A549 (cell line): ENCODE data around the gene MFSD8. TPM values are rescaled to one million over a fixed set of nuclear protein-coding genes. Genes with fewer than 3 reads are reported as not detected.

Experiments used
- ATAC-seq, 2 experiments: fragments of 200-7000 bp in 1 of 2; fragments of >200 bp in 1 of 2; cut with Nextera tagmentation in 1 of 2; cut with Tn5 transposase in 1 of 2; 3 replicates each; pipeline versions ENCODE4 v1.8.0 to v1.9.1; 2018 to 2020; ENCODE audit warnings: mild to moderate bottlenecking in 1 of 2, moderate library complexity in 1 of 2
- CTCF ChIA-PET: fragments of 300-600 bp; sonication (Branson Sonifier 250); formaldehyde crosslinking; extraction: SDS; loops from one replicate; lab custom pipeline; 2021; ENCODE audit warnings: antibody characterized with exemption, inconsistent platforms; lab: Yijun Ruan, JAX
- POLR2A ChIA-PET: fragments of 350-600 bp; formaldehyde crosslinking; extraction: SDS; loops from one replicate; lab custom pipeline; 2021; ENCODE audit warnings: antibody characterized with exemption, inconsistent platforms; lab: Yijun Ruan, JAX
- DNase-seq, 2 experiments: peaks; one replicate each; pipeline versions ENCODE4 v3.0.0 to v3.0.0-alpha.2; 2011 to 2016; ENCODE audit warnings: low read depth in 1 of 2, low spot score in 1 of 2
- FAIRE-seq: peaks from 2 replicates; lab custom pipeline; 2011; peaks lifted over from hg19 to GRCh38; lab: Jason Lieb, UNC
- H3K27ac ChIP-seq, 2 experiments: fragments of >200 bp; sonication (Bioruptor Twin); formaldehyde crosslinking; 3 replicates each; pipeline ENCODE4 v1.5.1; 2016 to 2017
- H3K4me1 ChIP-seq: fragments of >200 bp; sonication (Bioruptor Twin); formaldehyde crosslinking; 3 replicates; pipeline ENCODE4 v1.6.1; 2016
- H3K4me2 ChIP-seq: fragments of >200 bp; sonication (Bioruptor Twin); formaldehyde crosslinking; 3 replicates; pipeline ENCODE4 v1.6.1; 2016
- H3K4me3 ChIP-seq: fragments of >200 bp; sonication (Bioruptor Twin); formaldehyde crosslinking; 3 replicates; pipeline ENCODE4 v1.5.1; 2016
- H3K9me3 ChIP-seq: fragments of >200 bp; sonication (Bioruptor Twin); formaldehyde crosslinking; 3 replicates; pipeline ENCODE4 v1.6.1; 2016
- CBX2 ChIP-seq: fragments of 200-600 bp; sonication (generic); IDR thresholded peaks from 2 replicates; pipeline ENCODE4 v1.6.1; 2016; ENCODE audit warnings: low read depth, mild to moderate bottlenecking, borderline replicate concordance
- CHD2 ChIP-seq: fragments of 150-350 bp; IDR thresholded peaks from 2 replicates; pipeline ENCODE4 v1.6.1; 2014; ENCODE audit warnings: low read length; ENCODE audit not compliant: partially characterized antibody
- CHD4 ChIP-seq: fragments of 200-600 bp; sonication (generic); IDR thresholded peaks from 2 replicates; pipeline ENCODE4 v1.6.1; 2016; ENCODE audit warnings: antibody characterized with exemption, mild to moderate bottlenecking, borderline replicate concordance
- EHF ChIP-seq: fragments of 250-450 bp; sonication (Bioruptor Pico); IDR thresholded peaks from 2 replicates; pipeline ENCODE4 v1.5.0; 2020; ENCODE audit warnings: mild to moderate bottlenecking
- EHMT2 ChIP-seq: fragments of 200-600 bp; sonication (generic); IDR thresholded peaks from 2 replicates; pipeline ENCODE4 v1.6.1; 2016; ENCODE audit warnings: antibody characterized with exemption, low read depth, mild to moderate bottlenecking, moderate library complexity
- EP300 ChIP-seq, 2 experiments: fragments of >200 bp; sonication (Bioruptor Twin); formaldehyde crosslinking; IDR thresholded peaks; 2 replicates in 1 of 2; 3 replicates in 1 of 2; pipeline ENCODE4 v1.6.1; 2016 to 2017
- ESRRA ChIP-seq: fragments of 150-350 bp; IDR thresholded peaks from 2 replicates; pipeline ENCODE4 v1.6.1; 2014; ENCODE audit warnings: mild to moderate bottlenecking, low read length, borderline replicate concordance
- HOXA7 ChIP-seq: fragments of 250-450 bp; sonication (Bioruptor Pico); IDR thresholded peaks from 2 replicates; pipeline ENCODE4 v1.5.0; 2020; ENCODE audit warnings: mild to moderate bottlenecking, moderate library complexity
- HOXB5 ChIP-seq: fragments of 250-450 bp; sonication (Bioruptor Pico); IDR thresholded peaks from 2 replicates; pipeline ENCODE4 v1.5.0; 2020; ENCODE audit warnings: mild to moderate bottlenecking, moderate library complexity
- JUN ChIP-seq, 2 experiments: fragments of >200 bp; sonication (Bioruptor Twin); formaldehyde crosslinking; IDR thresholded peaks; 2 replicates in 1 of 2; 3 replicates in 1 of 2; pipeline ENCODE4 v1.6.1; 2016 to 2017
- KDM5A ChIP-seq: fragments of 200-600 bp; sonication (generic); IDR thresholded peaks from 2 replicates; pipeline ENCODE4 v1.6.1; 2016; ENCODE audit warnings: antibody characterized with exemption, mild to moderate bottlenecking
- PHF8 ChIP-seq: fragments of 200-600 bp; sonication (generic); IDR thresholded peaks from 2 replicates; pipeline ENCODE4 v1.6.1; 2016; ENCODE audit warnings: low read depth, mild to moderate bottlenecking, antibody characterized with exemption, moderate library complexity, borderline replicate concordance
- RARB ChIP-seq: fragments of 250-450 bp; sonication (Bioruptor Pico); IDR thresholded peaks from 2 replicates; pipeline ENCODE4 v1.8.0; 2021; ENCODE audit warnings: mild to moderate bottlenecking, moderate library complexity
- RFX5 ChIP-seq: fragments of 450-650 bp; IDR thresholded peaks from 2 replicates; pipeline ENCODE4 v1.7.1; 2014; ENCODE audit warnings: antibody characterized with exemption, mild to moderate bottlenecking, moderate library complexity
- SMC3 ChIP-seq: fragments of >200 bp; sonication (Bioruptor Twin); formaldehyde crosslinking; IDR thresholded peaks from 3 replicates; pipeline ENCODE4 v1.6.1; 2018; ENCODE audit warnings: inconsistent platforms
- SREBF2 ChIP-seq: fragments of 450-650 bp; IDR thresholded peaks from 2 replicates; pipeline ENCODE4 v1.6.1; 2014; ENCODE audit warnings: mild to moderate bottlenecking, moderate library complexity
- TFCP2L1 ChIP-seq: fragments of 250-450 bp; sonication (Bioruptor Pico); IDR thresholded peaks from 2 replicates; pipeline ENCODE4 v1.5.0; 2021; ENCODE audit warnings: mild to moderate bottlenecking
- WGBS: methylation state at CpG from one replicate; pipeline ENCODE4 v1.1.6; 2017; ENCODE audit errors: missing lambda C conversion rate; 5-methylcytosine and 5-hydroxymethylcytosine counted together
- polyA plus RNA-seq, 4 experiments: library from polyadenylated mRNA; depleted of rRNA in 3 of 4; stranded (reverse); fragments of >200 nt; fragmentation: RNase III in 1 of 4; extraction: RNeasy Plus Mini Kit Qiagen cat#74134 plus additional on column Dnase treatment in 1 of 4; gene quantifications; 2 replicates in 3 of 4; 3 replicates in 1 of 4; pipeline ENCODE4 v1.2.3, GENCODE V29; 2011 to 2017
- TF ChIP-seq, protein P1 (sequence below): fragments of 450-650 bp; IDR thresholded peaks from 2 replicates; pipeline ENCODE4 v1.6.1; 2014; ENCODE audit warnings: antibody characterized with exemption
- TF ChIP-seq, protein P2 (sequence below): fragments of >200 bp; sonication (Bioruptor Twin); formaldehyde crosslinking; IDR thresholded peaks from 2 replicates; pipeline ENCODE4 v1.6.1; 2016
- TF ChIP-seq, protein P3 (sequence below): fragments of >200 bp; sonication (Bioruptor Twin); formaldehyde crosslinking; IDR thresholded peaks from 3 replicates; pipeline ENCODE4 v1.6.1; 2016

MFSD8 gene
- polyA plus RNA-seq, 2 of the 4 experiments (the other 2 are of a cell fraction): 10.1 to 22.3 TPM

DNA sequence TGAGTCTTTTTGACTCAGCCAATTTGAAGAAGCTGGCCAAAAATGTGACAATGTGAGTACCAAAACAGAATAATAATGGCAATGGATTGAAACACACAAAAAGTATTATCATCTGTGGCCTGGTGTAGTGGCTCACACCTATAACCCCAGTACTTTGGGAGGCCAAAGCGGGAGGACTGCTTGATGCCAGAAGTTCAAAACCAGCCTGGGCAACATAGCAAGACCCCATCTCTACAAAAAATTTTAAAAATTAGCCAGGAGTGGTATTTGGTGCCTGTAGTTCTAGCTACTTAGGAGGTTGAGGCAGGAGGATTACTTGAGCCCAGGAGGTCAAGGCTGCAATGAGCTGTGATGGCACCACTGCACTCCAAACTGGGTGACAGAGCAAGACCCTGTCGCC lies 42.7 kb downstream of the MFSD8 start:
- POLR2A ChIA-PET: no interaction called here
- DNase-seq (no peak), FAIRE-seq (no peak), ATAC-seq (no peak)
- Histone ChIP-seq H3K4me2 (no peak overlapping the region), H3K4me3 (no peak overlapping the region), H3K27ac (no peak overlapping the region), H3K4me1 (no peaks in the 10 kb centered on the region), H3K9me3 (no peaks in the 10 kb centered on the region)
- CTCF ChIA-PET: no interaction called here
- 94% methylated on average over 2 of the region's 2 CpGs for WGBS
- TF ChIP-seq ESRRA (no peak), CHD4 (no peak)

DNA sequence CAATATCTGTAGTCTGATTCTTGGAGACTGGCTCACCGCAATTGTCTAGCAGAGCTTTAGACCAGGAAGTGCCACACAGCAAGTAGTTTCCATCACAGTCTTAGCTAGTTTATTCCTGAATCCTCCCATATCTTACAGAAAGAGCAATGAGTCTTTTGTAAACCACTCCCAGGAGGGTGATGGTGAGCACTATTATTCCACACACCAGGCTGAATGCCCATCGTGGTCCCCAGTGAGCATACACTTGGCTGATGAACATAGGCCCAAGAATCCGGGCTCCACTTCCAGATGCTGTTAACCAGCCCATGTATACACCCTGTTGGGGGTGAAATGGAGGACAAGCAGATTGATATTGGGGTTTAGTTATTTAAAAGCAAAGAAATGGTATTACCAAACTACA lies 44.5 kb downstream of the MFSD8 start:
- FAIRE-seq (no peak), ATAC-seq (no peak), DNase-seq (no peak)
- no peak overlapping the region for H3K27ac ChIP-seq
- no peak overlapping the region for H3K4me3 ChIP-seq
- CTCF ChIA-PET: no interaction called here
- TF ChIP-seq CBX2: no peak
- TF ChIP-seq ESRRA: no peak
- H3K4me2 ChIP-seq: no peak overlapping the region
- H3K9me3 ChIP-seq: no peaks in the 10 kb centered on the region
- POLR2A ChIA-PET: no interaction called here
- 93% methylated on average over 3 of the region's 3 CpGs for WGBS
- no peaks in the 10 kb centered on the region for H3K4me1 ChIP-seq

DNA sequence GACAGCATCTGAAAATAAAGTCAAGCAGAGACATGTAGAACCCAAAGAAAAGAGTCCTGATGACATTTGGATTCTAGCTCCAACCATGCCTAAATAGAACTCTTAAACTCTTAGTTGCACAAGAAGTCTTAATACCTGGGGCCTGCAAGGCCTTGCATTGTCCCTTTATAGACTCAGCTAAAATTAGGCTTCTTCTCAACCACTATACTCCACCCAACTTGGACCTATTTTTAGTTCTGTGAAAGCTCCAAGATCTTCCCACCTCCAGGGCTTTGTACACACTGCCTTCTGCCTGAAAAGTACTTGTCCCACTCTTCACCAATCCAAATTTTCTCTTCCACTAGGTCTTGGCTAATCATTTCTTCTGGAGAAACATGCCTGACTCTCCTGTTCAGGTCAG lies 47.8 kb downstream of the MFSD8 start:
- Histone ChIP-seq H3K4me3 (no peak overlapping the region), H3K4me2 (no peak overlapping the region), H3K27ac (no peak overlapping the region), H3K9me3 (no peaks in the 10 kb centered on the region), H3K4me1 (no peaks in the 10 kb centered on the region)
- CTCF ChIA-PET: interaction anchor here (1.2 kb wide), 1 partner anchor 48 kb away, joined by 3 read pairs; the partner anchor contains the start of genes ABHD18 and MFSD8
- POLR2A ChIA-PET: no interaction called here
- ATAC-seq (no peak), FAIRE-seq (no peak), DNase-seq (no peak)
- TF ChIP-seq SMC3: no peak
- no peak for TF ChIP-seq PHF8
- TF ChIP-seq EHMT2: no peak
- TF ChIP-seq, protein P1, sequence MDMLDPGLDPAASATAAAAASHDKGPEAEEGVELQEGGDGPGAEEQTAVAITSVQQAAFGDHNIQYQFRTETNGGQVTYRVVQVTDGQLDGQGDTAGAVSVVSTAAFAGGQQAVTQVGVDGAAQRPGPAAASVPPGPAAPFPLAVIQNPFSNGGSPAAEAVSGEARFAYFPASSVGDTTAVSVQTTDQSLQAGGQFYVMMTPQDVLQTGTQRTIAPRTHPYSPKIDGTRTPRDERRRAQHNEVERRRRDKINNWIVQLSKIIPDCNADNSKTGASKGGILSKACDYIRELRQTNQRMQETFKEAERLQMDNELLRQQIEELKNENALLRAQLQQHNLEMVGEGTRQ: no peak
- no peak for TF ChIP-seq HOXB5

DNA sequence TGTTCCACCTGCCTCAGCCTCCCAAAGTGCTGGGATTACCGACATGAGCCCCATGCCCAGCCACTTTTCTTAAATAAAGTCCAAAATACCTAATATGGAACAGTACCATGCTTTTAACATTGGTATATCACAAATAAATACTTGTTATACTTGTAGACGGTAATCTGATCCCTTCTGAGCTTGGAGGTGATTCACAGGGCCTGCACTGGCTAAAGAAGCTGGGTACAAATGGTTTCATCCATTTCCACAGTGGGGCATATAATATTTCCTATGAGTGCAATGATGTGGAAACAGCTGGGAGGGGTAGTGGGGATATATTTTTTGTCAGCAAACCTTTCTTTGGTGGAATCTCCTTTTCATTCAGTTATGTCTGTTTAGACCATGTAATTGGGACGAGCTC lies 48.5 kb downstream of the MFSD8 start:
- WGBS: 86% methylated on average over 3 of the region's 3 CpGs
- ChIA-PET POLR2A (no interaction called here), CTCF (no interaction called here)
- Histone ChIP-seq H3K4me2 (no peak overlapping the region), H3K4me1 (no peaks in the 10 kb centered on the region), H3K4me3 (no peak overlapping the region), H3K9me3 (no peaks in the 10 kb centered on the region), H3K27ac (no peak overlapping the region)
- TF ChIP-seq TFCP2L1 (no peak), JUN (IDR thresholded peaks at IDR 0.05) (no peak), RARB (CRISPR knock-in tag) (no peak), EP300 (IDR thresholded peaks at IDR 0.05) (no peak), KDM5A (no peak), PHF8 (no peak), RFX5 (no peak), EHF (CRISPR knock-in tag) (no peak), CHD2 (no peak), CHD4 (no peak), HOXA7 (no peak), SREBF2 (no peak)
- TF ChIP-seq, protein P2, sequence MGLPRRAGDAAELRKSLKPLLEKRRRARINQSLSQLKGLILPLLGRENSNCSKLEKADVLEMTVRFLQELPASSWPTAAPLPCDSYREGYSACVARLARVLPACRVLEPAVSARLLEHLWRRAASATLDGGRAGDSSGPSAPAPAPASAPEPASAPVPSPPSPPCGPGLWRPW: no peak
- TF ChIP-seq, protein P3, sequence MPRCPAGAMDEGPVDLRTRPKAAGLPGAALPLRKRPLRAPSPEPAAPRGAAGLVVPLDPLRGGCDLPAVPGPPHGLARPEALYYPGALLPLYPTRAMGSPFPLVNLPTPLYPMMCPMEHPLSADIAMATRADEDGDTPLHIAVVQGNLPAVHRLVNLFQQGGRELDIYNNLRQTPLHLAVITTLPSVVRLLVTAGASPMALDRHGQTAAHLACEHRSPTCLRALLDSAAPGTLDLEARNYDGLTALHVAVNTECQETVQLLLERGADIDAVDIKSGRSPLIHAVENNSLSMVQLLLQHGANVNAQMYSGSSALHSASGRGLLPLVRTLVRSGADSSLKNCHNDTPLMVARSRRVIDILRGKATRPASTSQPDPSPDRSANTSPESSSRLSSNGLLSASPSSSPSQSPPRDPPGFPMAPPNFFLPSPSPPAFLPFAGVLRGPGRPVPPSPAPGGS: no peak
- ATAC-seq (no peak), FAIRE-seq (no peak), DNase-seq (no peak)
